CD4-positive, alpha-beta T cell (primary cell): Measurements from ENCODE around the gene PLD4. TPM values are rescaled to one million over a fixed set of nuclear protein-coding genes. Genes with fewer than 3 reads are reported as not detected.

ENCODE experiments used
- ATAC-seq: fragments of 200-7000 bp; cut with Tn5 transposase; one replicate; pipeline ENCODE4 v1.10.0; 2022; ENCODE audit warnings: mild to moderate bottlenecking; ENCODE audit not compliant: poor library complexity
- CTCF ChIA-PET: fragments of 350-600 bp; sonication (Branson Sonifier 250); formaldehyde crosslinking; loops from one replicate; lab custom pipeline; 2021; ENCODE audit warnings: antibody characterized with exemption, inconsistent platforms; lab: Charles Lee
- POLR2A ChIA-PET: fragments of 350-600 bp; sonication (Branson Sonifier 250); formaldehyde crosslinking; loops from one replicate; lab custom pipeline; 2021; ENCODE audit warnings: antibody characterized with exemption, inconsistent platforms; lab: Charles Lee
- DNase-seq, 14 experiments: peaks; one replicate each; pipeline ENCODE4 v3.0.0-alpha.2; 2013 to 2020; ENCODE audit warnings: mixed read lengths in 2 of 14
- H3K27ac ChIP-seq, 2 donors: one replicate each; pipeline versions ENCODE4 v1.5.1 to v1.7.0; 2013; ENCODE audit warnings: low read length in 2 of 2, low read depth in 1 of 2, mild to moderate bottlenecking in 1 of 2
- H3K27me3 ChIP-seq, 2 experiments: 1 replicate in 1 of 2; 2 replicates in 1 of 2; pipeline versions ENCODE4 v1.6.1 to v1.7.0; 2013; ENCODE audit warnings: low read length in 2 of 2, control low read depth in 1 of 2, mild to moderate bottlenecking in 1 of 2, moderate library complexity in 1 of 2; ENCODE audit not compliant: insufficient read depth in 2 of 2, control insufficient read depth in 1 of 2
- H3K36me3 ChIP-seq: one replicate; pipeline ENCODE4 v1.6.1; 2013; ENCODE audit warnings: low read length, control low read depth; ENCODE audit not compliant: insufficient read depth
- H3K4me1 ChIP-seq: one replicate; pipeline ENCODE4 v1.6.1; 2013; ENCODE audit warnings: low read length, control low read depth; ENCODE audit not compliant: insufficient read depth
- H3K4me3 ChIP-seq: one replicate; pipeline ENCODE4 v1.5.1; 2013; ENCODE audit warnings: mild to moderate bottlenecking, low read length, moderate library complexity
- H3K9me3 ChIP-seq, 2 experiments: 1 replicate in 1 of 2; 2 replicates in 1 of 2; pipeline versions ENCODE4 v1.6.1 to v1.7.0; 2013; ENCODE audit warnings: low read length in 2 of 2, mild to moderate bottlenecking in 2 of 2, control low read depth in 1 of 2, moderate library complexity in 1 of 2; ENCODE audit not compliant: control insufficient read depth in 1 of 2, insufficient read depth in 1 of 2
- H3K27ac Mint-ChIP-seq: one replicate; pipeline ENCODE4 v1.8.0; 2020; ENCODE audit warnings: mixed read lengths
- H3K27me3 Mint-ChIP-seq: one replicate; pipeline ENCODE4 v1.8.0; 2021; ENCODE audit warnings: mixed read lengths
- H3K36me3 Mint-ChIP-seq: one replicate; pipeline ENCODE4 v1.8.0; 2021; ENCODE audit warnings: low read depth, mixed read lengths
- H3K4me1 Mint-ChIP-seq: one replicate; pipeline ENCODE4 v1.8.0; 2021; ENCODE audit warnings: low read depth, mixed read lengths
- H3K4me3 Mint-ChIP-seq: one replicate; pipeline ENCODE4 v1.8.0; 2020; ENCODE audit warnings: mild to moderate bottlenecking, mixed read lengths
- H3K9me3 Mint-ChIP-seq: one replicate; pipeline ENCODE4 v1.8.0; 2020; ENCODE audit warnings: mixed read lengths
- CTCF ChIP-seq: fragments of 200-600 bp; IDR thresholded peaks from one replicate; pipeline ENCODE4 v1.8.0; 2022; ENCODE audit warnings: antibody characterized with exemption, mild to moderate bottlenecking
- intact Hi-C, 2 experiments: fragments of 100-400 bp; cut with DNase I in 1 of 2; cut with micrococcal nuclease in 1 of 2; formaldehyde crosslinking; loops; one replicate each; pipeline versions ENCODE4 v1.15.1 to v1.9.0; 2023 to 2025; cut with DNase I, micrococcal nuclease
- total RNA-seq, 174 experiments: library from RNA in 2 of 174; stranded (reverse) in 2 of 174; gene quantifications; one replicate each; pipeline ENCODE4 v1.2.3 and lab custom pipeline; 2021 to 2026

Gene PLD4
- total RNA-seq, 2 experiments from 2014 or later: 1.6 to 2.1 TPM

- Mint-ChIP-seq H3K9me3 (no peaks in the 10 kb centered on the region), H3K27ac (no peak overlapping the region), H3K27me3 (peaks cover 20% of the 10 kb centered on the region), H3K36me3 (no peaks in the 10 kb centered on the region), H3K4me1 (no peaks in the 10 kb centered on the region), H3K4me3 (no peak overlapping the region)
- POLR2A ChIA-PET: no interaction called here
- no peak for TF ChIP-seq CTCF
- CTCF ChIA-PET: interaction anchor here (1.2 kb wide), 1 partner anchor 81 kb away, joined by 4 read pairs; no protein-coding TSS in a partner anchor
- peaks cover 15 to 30% of the 10 kb centered on the region in 2 experiments for H3K27me3 ChIP-seq
- no peak for ATAC-seq
- intact Hi-C loops: no loop called here
- no peaks in the 10 kb centered on the region for H3K36me3 ChIP-seq
- DNase-seq: no peak
- H3K4me3 ChIP-seq: no peak overlapping the region
- no peak overlapping the region for H3K27ac ChIP-seq
- peaks cover 0 to 20% of the 10 kb centered on the region in 2 experiments for H3K9me3 ChIP-seq
- H3K4me1 ChIP-seq: peaks cover 6% of the 10 kb centered on the region
Measured at GRCh38 chr14:104964546-104964945, 39.9 kb downstream of the PLD4 start.

GRCh38 chr14:104965561-104966231 is 41.0 kb downstream of the PLD4 start:
- peak in 1 of 14 experiments; percentile 8 for DNase-seq
- ATAC-seq: no peak
- Mint-ChIP-seq H3K27me3 (peaks cover 11% of the 10 kb centered on the region), H3K4me3 (no peak overlapping the region), H3K27ac (no peak overlapping the region), H3K4me1 (no peaks in the 10 kb centered on the region), H3K9me3 (no peaks in the 10 kb centered on the region), H3K36me3 (no peaks in the 10 kb centered on the region)
- H3K4me3 ChIP-seq: no peak overlapping the region
- TF ChIP-seq CTCF: no peak
- H3K36me3 ChIP-seq: no peaks in the 10 kb centered on the region
- H3K27me3 ChIP-seq: peaks cover 15 to 33% of the 10 kb centered on the region in 2 experiments
- ChIA-PET POLR2A (no interaction called here), CTCF (no interaction called here)
- H3K9me3 ChIP-seq: peaks cover 0 to 20% of the 10 kb centered on the region in 2 experiments
- H3K4me1 ChIP-seq: peaks cover 6% of the 10 kb centered on the region
- H3K27ac ChIP-seq: no peak overlapping the region
- intact Hi-C loops: no loop called here

GRCh38 chr14:104966261-104966865 is 41.7 kb downstream of the PLD4 start:
- ATAC-seq (no peak), DNase-seq (peak in 1 of 14 experiments; percentile 8)
- Histone ChIP-seq H3K4me1 (peaks cover 6% of the 10 kb centered on the region), H3K27ac (no peak overlapping the region), H3K27me3 (peaks cover 15 to 33% of the 10 kb centered on the region in 2 experiments), H3K9me3 (peaks cover 0 to 20% of the 10 kb centered on the region in 2 experiments), H3K36me3 (no peaks in the 10 kb centered on the region), H3K4me3 (no peak overlapping the region)
- Mint-ChIP-seq H3K36me3 (no peaks in the 10 kb centered on the region), H3K4me1 (no peaks in the 10 kb centered on the region), H3K27me3 (peaks cover 10% of the 10 kb centered on the region), H3K4me3 (no peak overlapping the region), H3K9me3 (no peaks in the 10 kb centered on the region), H3K27ac (no peak overlapping the region)
- ChIA-PET POLR2A (no interaction called here), CTCF (no interaction called here)
- TF ChIP-seq CTCF: no peak
- intact Hi-C loops: no loop called here
